ENCODE data around the gene IAH1. TPM values are rescaled to one million over a fixed set of nuclear protein-coding genes. Genes with fewer than 3 reads are reported as not detected.

IAH1 gene
- total RNA-seq, 1 experiment from 2014 or later, result not detected

- DNase-seq, result peak; percentile 22 to 43
- Histone ChIP-seq H3K27ac (no peak overlapping the region), H3K36me3 (peaks cover 19% of the 10 kb centered on the region), H3K4me3 (no peak overlapping the region), H3K9me3 (replicated peaks) (no peaks in the 10 kb centered on the region), H3K4me1 (no peaks in the 10 kb centered on the region; the same call in 1 of the 2 replicates), H3K27me3 (no peaks in the 10 kb centered on the region)
Observed at GRCh38 chr2:9532421-9532820, 58.1 kb downstream of the IAH1 start.

GRCh38 chr2:9533663-9534062 lies 59.3 kb downstream of the IAH1 start:
- no peak for DNase-seq
- H3K27ac ChIP-seq, result no peak overlapping the region
- no peaks in the 10 kb centered on the region for H3K9me3 ChIP-seq (replicated peaks)
- H3K4me3 ChIP-seq, result no peak overlapping the region
- no peaks in the 10 kb centered on the region for H3K27me3 ChIP-seq
- H3K4me1 ChIP-seq, result peaks cover 8% of the 10 kb centered on the region
- H3K36me3 ChIP-seq, result peaks cover 7% of the 10 kb centered on the region; the same call in 1 of the 2 replicates

GRCh38 chr2:9535177-9535576 lies 60.8 kb downstream of the IAH1 start:
- Histone ChIP-seq H3K4me3 (no peak overlapping the region), H3K9me3 (replicated peaks) (no peaks in the 10 kb centered on the region), H3K4me1 (peaks cover 16% of the 10 kb centered on the region), H3K27ac (no peak overlapping the region), H3K27me3 (no peaks in the 10 kb centered on the region), H3K36me3 (peaks cover 6% of the 10 kb centered on the region; the same call in 1 of the 2 replicates)
- DNase-seq, result no peak

- Histone ChIP-seq H3K4me3 (no peak overlapping the region), H3K27ac (no peak overlapping the region), H3K9me3 (replicated peaks) (no peaks in the 10 kb centered on the region), H3K4me1 (peaks cover 16% of the 10 kb centered on the region), H3K27me3 (no peaks in the 10 kb centered on the region), H3K36me3 (peaks cover 6% of the 10 kb centered on the region; the same call in 1 of the 2 replicates)
- DNase-seq, result no peak
Observed at GRCh38 chr2:9536504-9536903, 62.2 kb downstream of the IAH1 start.

- peaks cover 3% of the 10 kb centered on the region; the same call in 1 of the 2 replicates for H3K36me3 ChIP-seq
Observed at GRCh38 chr2:9538000-9538507, 63.7 kb downstream of the IAH1 start.

More at GRCh38 chr2:9538000-9538507, 63.7 kb downstream of the IAH1 start:
- Histone ChIP-seq H3K4me3 (no peak overlapping the region), H3K27ac (peak overlapping the region; percentile 58), H3K9me3 (replicated peaks) (no peaks in the 10 kb centered on the region), H3K4me1 (peaks cover 16% of the 10 kb centered on the region), H3K27me3 (no peaks in the 10 kb centered on the region)
- peak in 1 of 2 experiments; percentile 78 for DNase-seq

Other genes starting within 250 kb of the IAH1 start
- gene ITGB1BP1, start 51.0 kb upstream of the IAH1 start, total RNA-seq (2014; rRNA removed; shearing (Covaris generic)), result 63.0 and 68.7 TPM in 2 replicates
- 99.4 and 116 TPM in 2 replicates for gene CPSF3, start 50.9 kb upstream of the IAH1 start, total RNA-seq (2014; rRNA removed; shearing (Covaris generic))
- gene ADAM17, start 81.3 kb downstream of the IAH1 start, total RNA-seq (2014; rRNA removed; shearing (Covaris generic)), result 26.2 and 27.4 TPM in 2 replicates
- gene YWHAQ, start 156.4 kb downstream of the IAH1 start, total RNA-seq (2014; rRNA removed; shearing (Covaris generic)), result 516 and 523 TPM in 2 replicates